Measurements from ENCODE around the gene HAPSTR1. TPM values are rescaled to one million over a fixed set of nuclear protein-coding genes. Genes with fewer than 3 reads are reported as not detected.

HAPSTR1 gene
- total and polyA plus RNA-seq, 2 of the 8 experiments (the other 6 are each of a cell fraction or from before 2014, with no cell fraction given): 11.9 to 66.1 TPM

DNA sequence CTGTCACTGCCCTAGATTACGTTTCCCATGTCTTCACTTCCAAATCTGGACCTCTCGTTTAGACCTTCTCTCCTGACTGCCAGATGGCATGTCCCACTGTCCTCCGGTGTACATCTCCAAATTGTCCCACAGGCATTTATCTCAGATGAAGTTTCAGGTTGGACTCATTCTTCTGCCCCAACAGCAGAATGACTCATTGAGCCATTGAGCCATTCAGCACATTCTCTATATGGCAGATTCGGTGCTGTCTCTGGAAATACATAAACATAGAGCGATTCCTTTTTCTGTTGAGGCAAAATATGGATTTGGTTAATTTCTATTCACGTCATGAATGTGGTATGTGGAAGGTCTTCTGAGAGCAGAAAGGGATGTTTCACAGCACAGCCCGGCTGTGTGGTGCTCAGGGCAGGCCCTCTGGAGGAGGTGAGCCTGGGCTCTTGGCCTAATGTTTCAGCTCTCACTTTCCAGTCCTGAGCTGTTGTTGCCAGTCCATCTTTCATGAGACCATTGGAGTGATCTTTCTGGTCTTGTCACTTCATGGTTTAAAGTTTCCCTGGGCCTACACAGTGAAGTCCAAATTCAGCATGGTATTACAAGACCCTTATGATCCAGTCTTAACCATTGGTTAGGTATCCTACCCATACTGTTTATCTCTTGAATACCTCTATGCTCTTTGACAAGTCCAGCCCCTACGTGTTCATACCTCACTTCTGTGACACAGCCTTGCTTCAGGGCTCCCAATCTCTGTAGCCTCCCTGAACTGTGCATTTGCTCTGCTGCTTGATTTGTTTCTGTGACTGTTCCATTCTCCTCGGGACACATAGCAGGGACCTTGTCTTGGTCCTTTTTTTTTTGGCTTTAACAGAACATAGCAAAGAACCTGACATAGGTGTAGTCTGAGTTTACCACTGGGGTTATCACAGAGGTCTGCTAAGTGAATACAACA is 15.9 kb downstream of the HAPSTR1 start (continued):
- TF ChIP-seq, protein P1, sequence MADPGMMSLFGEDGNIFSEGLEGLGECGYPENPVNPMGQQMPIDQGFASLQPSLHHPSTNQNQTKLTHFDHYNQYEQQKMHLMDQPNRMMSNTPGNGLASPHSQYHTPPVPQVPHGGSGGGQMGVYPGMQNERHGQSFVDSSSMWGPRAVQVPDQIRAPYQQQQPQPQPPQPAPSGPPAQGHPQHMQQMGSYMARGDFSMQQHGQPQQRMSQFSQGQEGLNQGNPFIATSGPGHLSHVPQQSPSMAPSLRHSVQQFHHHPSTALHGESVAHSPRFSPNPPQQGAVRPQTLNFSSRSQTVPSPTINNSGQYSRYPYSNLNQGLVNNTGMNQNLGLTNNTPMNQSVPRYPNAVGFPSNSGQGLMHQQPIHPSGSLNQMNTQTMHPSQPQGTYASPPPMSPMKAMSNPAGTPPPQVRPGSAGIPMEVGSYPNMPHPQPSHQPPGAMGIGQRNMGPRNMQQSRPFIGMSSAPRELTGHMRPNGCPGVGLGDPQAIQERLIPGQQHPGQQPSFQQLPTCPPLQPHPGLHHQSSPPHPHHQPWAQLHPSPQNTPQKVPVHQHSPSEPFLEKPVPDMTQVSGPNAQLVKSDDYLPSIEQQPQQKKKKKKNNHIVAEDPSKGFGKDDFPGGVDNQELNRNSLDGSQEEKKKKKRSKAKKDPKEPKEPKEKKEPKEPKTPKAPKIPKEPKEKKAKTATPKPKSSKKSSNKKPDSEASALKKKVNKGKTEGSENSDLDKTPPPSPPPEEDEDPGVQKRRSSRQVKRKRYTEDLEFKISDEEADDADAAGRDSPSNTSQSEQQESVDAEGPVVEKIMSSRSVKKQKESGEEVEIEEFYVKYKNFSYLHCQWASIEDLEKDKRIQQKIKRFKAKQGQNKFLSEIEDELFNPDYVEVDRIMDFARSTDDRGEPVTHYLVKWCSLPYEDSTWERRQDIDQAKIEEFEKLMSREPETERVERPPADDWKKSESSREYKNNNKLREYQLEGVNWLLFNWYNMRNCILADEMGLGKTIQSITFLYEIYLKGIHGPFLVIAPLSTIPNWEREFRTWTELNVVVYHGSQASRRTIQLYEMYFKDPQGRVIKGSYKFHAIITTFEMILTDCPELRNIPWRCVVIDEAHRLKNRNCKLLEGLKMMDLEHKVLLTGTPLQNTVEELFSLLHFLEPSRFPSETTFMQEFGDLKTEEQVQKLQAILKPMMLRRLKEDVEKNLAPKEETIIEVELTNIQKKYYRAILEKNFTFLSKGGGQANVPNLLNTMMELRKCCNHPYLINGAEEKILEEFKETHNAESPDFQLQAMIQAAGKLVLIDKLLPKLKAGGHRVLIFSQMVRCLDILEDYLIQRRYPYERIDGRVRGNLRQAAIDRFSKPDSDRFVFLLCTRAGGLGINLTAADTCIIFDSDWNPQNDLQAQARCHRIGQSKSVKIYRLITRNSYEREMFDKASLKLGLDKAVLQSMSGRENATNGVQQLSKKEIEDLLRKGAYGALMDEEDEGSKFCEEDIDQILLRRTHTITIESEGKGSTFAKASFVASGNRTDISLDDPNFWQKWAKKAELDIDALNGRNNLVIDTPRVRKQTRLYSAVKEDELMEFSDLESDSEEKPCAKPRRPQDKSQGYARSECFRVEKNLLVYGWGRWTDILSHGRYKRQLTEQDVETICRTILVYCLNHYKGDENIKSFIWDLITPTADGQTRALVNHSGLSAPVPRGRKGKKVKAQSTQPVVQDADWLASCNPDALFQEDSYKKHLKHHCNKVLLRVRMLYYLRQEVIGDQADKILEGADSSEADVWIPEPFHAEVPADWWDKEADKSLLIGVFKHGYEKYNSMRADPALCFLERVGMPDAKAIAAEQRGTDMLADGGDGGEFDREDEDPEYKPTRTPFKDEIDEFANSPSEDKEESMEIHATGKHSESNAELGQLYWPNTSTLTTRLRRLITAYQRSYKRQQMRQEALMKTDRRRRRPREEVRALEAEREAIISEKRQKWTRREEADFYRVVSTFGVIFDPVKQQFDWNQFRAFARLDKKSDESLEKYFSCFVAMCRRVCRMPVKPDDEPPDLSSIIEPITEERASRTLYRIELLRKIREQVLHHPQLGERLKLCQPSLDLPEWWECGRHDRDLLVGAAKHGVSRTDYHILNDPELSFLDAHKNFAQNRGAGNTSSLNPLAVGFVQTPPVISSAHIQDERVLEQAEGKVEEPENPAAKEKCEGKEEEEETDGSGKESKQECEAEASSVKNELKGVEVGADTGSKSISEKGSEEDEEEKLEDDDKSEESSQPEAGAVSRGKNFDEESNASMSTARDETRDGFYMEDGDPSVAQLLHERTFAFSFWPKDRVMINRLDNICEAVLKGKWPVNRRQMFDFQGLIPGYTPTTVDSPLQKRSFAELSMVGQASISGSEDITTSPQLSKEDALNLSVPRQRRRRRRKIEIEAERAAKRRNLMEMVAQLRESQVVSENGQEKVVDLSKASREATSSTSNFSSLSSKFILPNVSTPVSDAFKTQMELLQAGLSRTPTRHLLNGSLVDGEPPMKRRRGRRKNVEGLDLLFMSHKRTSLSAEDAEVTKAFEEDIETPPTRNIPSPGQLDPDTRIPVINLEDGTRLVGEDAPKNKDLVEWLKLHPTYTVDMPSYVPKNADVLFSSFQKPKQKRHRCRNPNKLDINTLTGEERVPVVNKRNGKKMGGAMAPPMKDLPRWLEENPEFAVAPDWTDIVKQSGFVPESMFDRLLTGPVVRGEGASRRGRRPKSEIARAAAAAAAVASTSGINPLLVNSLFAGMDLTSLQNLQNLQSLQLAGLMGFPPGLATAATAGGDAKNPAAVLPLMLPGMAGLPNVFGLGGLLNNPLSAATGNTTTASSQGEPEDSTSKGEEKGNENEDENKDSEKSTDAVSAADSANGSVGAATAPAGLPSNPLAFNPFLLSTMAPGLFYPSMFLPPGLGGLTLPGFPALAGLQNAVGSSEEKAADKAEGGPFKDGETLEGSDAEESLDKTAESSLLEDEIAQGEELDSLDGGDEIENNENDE (IDR thresholded peaks at IDR 0.05; ENCODE audit: insufficient replicate concordance, low read length): no peak
- no peak for TF ChIP-seq TCF12 (IDR thresholded peaks at IDR 0.05; ENCODE audit: low read depth, low read length)
- TF ChIP-seq GABPA (IDR thresholded peaks at IDR 0.05; ENCODE audit: borderline replicate concordance, insufficient read depth, low read length): no peak
- no peak for TF ChIP-seq BRCA1 (IDR thresholded peaks at IDR 0.05; ENCODE audit: low read depth, low read length)

Data from H1 (cell line).